ENCODE results near the gene GFOD2. TPM values are rescaled to one million over a fixed set of nuclear protein-coding genes. Genes with fewer than 3 reads are reported as not detected.

Gene GFOD2
- total and polyA plus RNA-seq, 10 donors: 10.4 to 45.6 (median 39.8) TPM

GRCh38 chr16:67666559-67667452, 52.3 kb downstream of the GFOD2 start, which contains the start of the genes C16orf86 and ENKD1:
TSS of gene C16orf86 (plus strand) at chr16:67666814. CDS start at chr16:67666971, 157 bp downstream.
TSS of gene ENKD1 (minus strand) at chr16:67666750. CDS start at chr16:67666442, 308 bp downstream.
- H3K27me3 ChIP-seq (replicated peaks in 1 of 7): no peaks in the 10 kb centered on the region
- intact Hi-C loops (cut with DNase I; ENCODE audit: low total_unique reads): no loop called here
- peaks cover 0 to 30% (median 0%) of the 10 kb centered on the region in 6 donors for H3K36me3 ChIP-seq
- H3K4me1 ChIP-seq: peaks cover 24 to 81% (median 50%) of the 10 kb centered on the region in 6 donors
- peak within 1 kb of the TSS; percentile 74 to 95 (median 90) for H3K27ac ChIP-seq
- H3K9me3 ChIP-seq: no peaks in the 10 kb centered on the region
- TF ChIP-seq POLR2AphosphoS5 (IDR thresholded peaks at IDR 0.05): peak; percentile 76 to 89 (median 83)
- peak in 1 of 11 experiments; percentile 15 for TF ChIP-seq CTCF (IDR thresholded peaks at IDR 0.05 in 8 of 11, conservative IDR thresholded peaks at IDR 0.05 in 3 of 11)
- peak in 1 of 3 donors; percentile 47 for TF ChIP-seq POLR2A (IDR thresholded peaks at IDR 0.05)
- WGBS, 5 donors: 5 to 8% (median 5%) methylated on average over 24 to 78 of the region's 78 CpGs
- peak; percentile 97 for DNase-seq
- H3K4me3 ChIP-seq: peak within 1 kb of the TSS; percentile 65 to 84 (median 80)

GRCh38 chr16:67666032-67666551, 53.0 kb downstream of the GFOD2 start:
- Histone ChIP-seq H3K4me3 (peak overlapping the region; percentile 65 to 84 (median 80)), H3K36me3 (peaks cover 0 to 30% (median 0%) of the 10 kb centered on the region in 6 donors), H3K4me1 (peaks cover 30 to 82% (median 54%) of the 10 kb centered on the region in 6 donors), H3K27ac (peak overlapping the region; percentile 74 to 95 (median 90)), H3K27me3 (replicated peaks in 1 of 7) (no peaks in the 10 kb centered on the region), H3K9me3 (no peaks in the 10 kb centered on the region)
- WGBS, 5 donors: 1 to 2% (median 1%) methylated on average over 15 to 46 of the region's 46 CpGs
- TF ChIP-seq CTCF (IDR thresholded peaks at IDR 0.05 in 8 of 11, conservative IDR thresholded peaks at IDR 0.05 in 3 of 11) (no peak), POLR2AphosphoS5 (IDR thresholded peaks at IDR 0.05) (peak in 1 of 3 donors; percentile 3), POLR2A (IDR thresholded peaks at IDR 0.05) (no peak)
- DNase-seq: peak; percentile 89
- intact Hi-C loops (cut with DNase I; ENCODE audit: low total_unique reads): no loop called here

GRCh38 chr16:67665598-67665997, 53.5 kb downstream of the GFOD2 start:
- TF ChIP-seq POLR2A (IDR thresholded peaks at IDR 0.05) (no peak), POLR2AphosphoS5 (IDR thresholded peaks at IDR 0.05) (no peak), CTCF (IDR thresholded peaks at IDR 0.05 in 8 of 11, conservative IDR thresholded peaks at IDR 0.05 in 3 of 11) (no peak)
- Histone ChIP-seq H3K27me3 (replicated peaks in 1 of 7) (no peaks in the 10 kb centered on the region), H3K4me1 (peaks cover 30 to 80% (median 56%) of the 10 kb centered on the region in 6 donors), H3K27ac (peak overlapping the region in 5 of 8 donors; percentile 89 to 95 (median 91)), H3K9me3 (no peaks in the 10 kb centered on the region), H3K36me3 (peaks cover 0 to 30% (median 0%) of the 10 kb centered on the region in 6 donors), H3K4me3 (peak overlapping the region in 6 of 8 donors; percentile 79 to 84 (median 80))
- no peak for DNase-seq
- intact Hi-C loops (cut with DNase I; ENCODE audit: low total_unique reads): no loop called here
- 70 to 84% (median 77%) methylated on average over 5 of the region's 5 CpGs for WGBS, 5 donors
